Neural cell (in vitro differentiated cells): ENCODE measurements around the gene URB2. TPM values are rescaled to one million over a fixed set of nuclear protein-coding genes. Genes with fewer than 3 reads are reported as not detected.

Source experiments
- H2AFZ ChIP-seq: fragments of 200-600, 300-800 bp; sonication (generic), shearing (Covaris generic); 2 replicates; pipeline ENCODE4 v1.6.0; 2014; ENCODE audit warnings: low read depth, mild to moderate bottlenecking, antibody characterized with exemption, low read length, moderate library complexity
- H3F3A ChIP-seq: fragments of 200-600 bp; shearing (Covaris generic); 2 replicates; pipeline ENCODE4 v1.6.1; 2016; ENCODE audit warnings: mild to moderate bottlenecking, moderate library complexity, mixed read lengths, antibody characterized with exemption, low read length; ENCODE audit not compliant: insufficient read depth, poor library complexity, severe bottlenecking
- H3K27ac ChIP-seq: fragments of 200-600, 300-800 bp; sonication (generic), shearing (Covaris generic); 2 replicates; pipeline ENCODE4 v1.5.1; 2014; ENCODE audit warnings: mild to moderate bottlenecking, low read length, moderate library complexity
- H3K27me3 ChIP-seq: fragments of 300-800, 200-600 bp; sonication (generic), shearing (Covaris generic); 2 replicates; pipeline ENCODE4 v1.6.0; 2014; ENCODE audit warnings: mild to moderate bottlenecking, low read depth, low read length, moderate library complexity; ENCODE audit not compliant: insufficient read depth
- H3K36me3 ChIP-seq: fragments of 300-800, 200-600 bp; sonication (generic), shearing (Covaris generic); 2 replicates; pipeline ENCODE4 v1.5.1; 2014; ENCODE audit warnings: mild to moderate bottlenecking, antibody characterized with exemption, low read length, moderate library complexity; ENCODE audit not compliant: insufficient read depth
- H3K4me2 ChIP-seq: fragments of 300-800, 200-600 bp; sonication (generic), shearing (Covaris generic); 2 replicates; pipeline ENCODE4 v1.6.0; 2014; ENCODE audit warnings: mild to moderate bottlenecking, low read length
- H3K4me3 ChIP-seq: fragments of 300-800, 200-600 bp; sonication (generic), shearing (Covaris generic); 2 replicates; pipeline ENCODE4 v1.5.1; 2014; ENCODE audit warnings: mild to moderate bottlenecking, low read length, moderate library complexity
- H3K79me2 ChIP-seq: fragments of 200-600 bp; shearing (Covaris generic); replicated peaks from 2 replicates; pipeline ENCODE4 v1.6.0; 2014; ENCODE audit warnings: mild to moderate bottlenecking, low read length, moderate library complexity; ENCODE audit not compliant: insufficient read depth
- H3K9ac ChIP-seq: fragments of 300-800, 200-600 bp; sonication (generic), shearing (Covaris generic); 2 replicates; pipeline ENCODE4 v1.6.1; 2016; ENCODE audit warnings: mild to moderate bottlenecking, low read length, mixed read lengths
- H3K9me2 ChIP-seq: fragments of 200-600 bp; shearing (Covaris generic); 2 replicates; pipeline ENCODE4 v1.6.1; 2016; ENCODE audit warnings: mild to moderate bottlenecking, low read length, mixed read lengths; ENCODE audit not compliant: insufficient read depth
- H3K9me3 ChIP-seq: fragments of 200-600, 300-800 bp; sonication (generic), shearing (Covaris generic); 2 replicates; pipeline ENCODE4 v1.6.1; 2016; ENCODE audit warnings: mild to moderate bottlenecking, mixed run types, low read length, moderate library complexity, mixed read lengths
- H4K20me1 ChIP-seq: fragments of 200-600 bp; shearing (Covaris generic); 2 replicates; pipeline ENCODE4 v1.6.1; 2016; ENCODE audit warnings: mild to moderate bottlenecking, mixed run types; ENCODE audit not compliant: insufficient read depth
- CTCF ChIP-seq: fragments of 450-650 bp; IDR thresholded peaks from 2 replicates; pipeline ENCODE4 v1.5.1; 2014; ENCODE audit warnings: antibody characterized with exemption, mild to moderate bottlenecking, moderate library complexity; ENCODE audit not compliant: poor library complexity, severe bottlenecking
- EP300 ChIP-seq: fragments of 450-650 bp; conservative IDR thresholded peaks from 2 replicates; pipeline ENCODE4 v1.6.1; 2014; ENCODE audit warnings: antibody characterized with exemption, mild to moderate bottlenecking, moderate library complexity; ENCODE audit not compliant: poor library complexity, severe bottlenecking
- EZH2 ChIP-seq: fragments of 200-600, 300-800 bp; shearing (Covaris generic), sonication (generic); IDR thresholded peaks from 2 replicates; pipeline ENCODE4 v1.6.1; 2014; ENCODE audit warnings: antibody characterized with exemption, low read length, borderline replicate concordance, mild to moderate bottlenecking; ENCODE audit not compliant: insufficient read depth, poor library complexity, severe bottlenecking
- MXI1 ChIP-seq: fragments of 450-650 bp; conservative IDR thresholded peaks from 2 replicates; pipeline ENCODE4 v1.6.1; 2014; ENCODE audit warnings: antibody characterized with exemption, mild to moderate bottlenecking; ENCODE audit not compliant: poor library complexity, severe bottlenecking
- POLR2AphosphoS5 ChIP-seq: IDR thresholded peaks from 2 replicates; pipeline ENCODE4 v1.6.1; 2012
- RAD21 ChIP-seq: fragments of 450-650 bp; conservative IDR thresholded peaks from 2 replicates; pipeline ENCODE4 v1.6.1; 2014; ENCODE audit warnings: antibody characterized with exemption, mild to moderate bottlenecking, moderate library complexity
- REST ChIP-seq: IDR thresholded peaks from 2 replicates; pipeline ENCODE4 v1.6.1; 2012; ENCODE audit warnings: borderline replicate concordance
- SMC3 ChIP-seq: fragments of 450-650 bp; conservative IDR thresholded peaks from 2 replicates; pipeline ENCODE4 v1.6.1; 2014; ENCODE audit warnings: antibody characterized with exemption, mild to moderate bottlenecking, moderate library complexity; ENCODE audit not compliant: poor library complexity
- TAF1 ChIP-seq: IDR thresholded peaks from 2 replicates; pipeline ENCODE4 v1.6.1; 2012; ENCODE audit warnings: low read depth
- polyA plus RNA-seq: library from polyadenylated mRNA; depleted of rRNA; stranded (reverse); fragments of >200 nt; gene quantifications from 2 replicates; pipeline ENCODE4 v1.2.3, GENCODE V29; 2014

The URB2 gene
- polyA plus RNA-seq, 1 donor from 2014 or later, result 5.7 TPM

GRCh38 chr1:229690662-229691061, 64.6 kb downstream of the URB2 start:
- Histone ChIP-seq H3K27me3 (no peaks in the 10 kb centered on the region), H3K36me3 (no peaks in the 10 kb centered on the region), H4K20me1 (no peaks in the 10 kb centered on the region), H3K4me3 (no peak overlapping the region), H3K9me2 (no peaks in the 10 kb centered on the region), H3K9ac (no peak overlapping the region), H3K9me3 (no peaks in the 10 kb centered on the region), H3K79me2 (no peaks in the 10 kb centered on the region), H3F3A (no peaks in the 10 kb centered on the region), H3K4me2 (no peak overlapping the region), H2AFZ (no peak overlapping the region), H3K27ac (no peak overlapping the region)
- no peak for TF ChIP-seq MXI1
- TF ChIP-seq SMC3, result no peak
- TF ChIP-seq TAF1, result no peak
- TF ChIP-seq RAD21, result no peak

- Histone ChIP-seq H3K36me3 (no peaks in the 10 kb centered on the region), H3K79me2 (no peaks in the 10 kb centered on the region), H3K9me3 (no peaks in the 10 kb centered on the region), H2AFZ (no peak overlapping the region), H4K20me1 (no peaks in the 10 kb centered on the region), H3K4me2 (no peak overlapping the region), H3K9ac (no peak overlapping the region), H3K4me3 (no peak overlapping the region), H3F3A (no peaks in the 10 kb centered on the region), H3K9me2 (no peaks in the 10 kb centered on the region), H3K27me3 (no peaks in the 10 kb centered on the region), H3K27ac (no peak overlapping the region)
- TF ChIP-seq RAD21, result no peak
- no peak for TF ChIP-seq POLR2AphosphoS5
- TF ChIP-seq TAF1, result no peak
- TF ChIP-seq SMC3, result no peak
- TF ChIP-seq MXI1, result no peak
- no peak for TF ChIP-seq REST
- no peak for TF ChIP-seq CTCF
- no peak for TF ChIP-seq EP300
- no peak for TF ChIP-seq EZH2
Observed at GRCh38 chr1:229691362-229691761, 65.3 kb downstream of the URB2 start.
